WTC11 (cell line): Measurements from ENCODE around the gene PRXL2A. TPM values are rescaled to one million over a fixed set of nuclear protein-coding genes. Genes with fewer than 3 reads are reported as not detected.

Source experiments
- ATAC-seq: fragments of 200-7000 bp; cut with Tn5 transposase; 2 replicates; pipeline ENCODE4 v1.10.0; 2021; ENCODE audit warnings: mild to moderate bottlenecking, moderate library complexity
- CTCF ChIA-PET: fragments of 300-600 bp; sonication (Branson Sonifier 250); formaldehyde crosslinking; loops from one replicate; lab custom pipeline; 2021; ENCODE audit warnings: antibody characterized with exemption; lab: Charles Lee
- POLR2A ChIA-PET: fragments of 350-600 bp; sonication (Branson Sonifier 250); formaldehyde crosslinking; loops from one replicate; lab custom pipeline; 2021; ENCODE audit warnings: antibody characterized with exemption; lab: Charles Lee
- DNase-seq: peaks from one replicate; pipeline ENCODE4 v3.0.0; 2021; ENCODE audit warnings: low spot score
- H3K27ac Mint-ChIP-seq: 2 replicates; pipeline ENCODE4 v1.8.0; 2021; ENCODE audit warnings: mixed read lengths
- H3K27me3 Mint-ChIP-seq: 2 replicates; pipeline ENCODE4 v1.8.0; 2021; ENCODE audit warnings: low read depth, mild to moderate bottlenecking, moderate library complexity, mixed read lengths
- H3K36me3 Mint-ChIP-seq: 2 replicates; pipeline ENCODE4 v1.8.0; 2021; ENCODE audit warnings: mixed read lengths
- H3K4me1 Mint-ChIP-seq: 2 replicates; pipeline ENCODE4 v1.8.0; 2022; ENCODE audit warnings: mixed read lengths
- H3K4me3 Mint-ChIP-seq: 2 replicates; pipeline ENCODE4 v1.8.0; 2021; ENCODE audit warnings: mild to moderate bottlenecking, moderate library complexity, mixed read lengths
- H3K9me3 Mint-ChIP-seq: 2 replicates; pipeline ENCODE4 v1.8.0; 2021; ENCODE audit warnings: mixed read lengths
- CREM ChIP-seq: sonication (generic); formaldehyde crosslinking; IDR thresholded peaks from 2 replicates; pipeline ENCODE4 v1.8.1; 2022; ENCODE audit warnings: mild to moderate bottlenecking, missing genetic modification reagents, moderate library complexity
- FOXK1 ChIP-seq: sonication (generic); formaldehyde crosslinking; IDR thresholded peaks from 2 replicates; pipeline ENCODE4 v1.8.0; 2022; ENCODE audit warnings: mild to moderate bottlenecking, moderate library complexity, missing genetic modification reagents
- FOXP1 ChIP-seq: sonication (generic); formaldehyde crosslinking; IDR thresholded peaks from 2 replicates; pipeline ENCODE4 v1.8.0; 2022; ENCODE audit warnings: missing genetic modification reagents, mild to moderate bottlenecking, moderate library complexity, borderline replicate concordance
- GRHL2 ChIP-seq: fragments of 250-450 bp; sonication (Bioruptor Pico); IDR thresholded peaks from 2 replicates; pipeline ENCODE4 v1.8.0; 2022; ENCODE audit warnings: mild to moderate bottlenecking, moderate library complexity; ENCODE audit not compliant: insufficient replicate concordance, severe bottlenecking
- SMAD3 ChIP-seq: sonication (generic); formaldehyde crosslinking; IDR thresholded peaks from 2 replicates; pipeline ENCODE4 v1.8.0; 2022; ENCODE audit warnings: missing genetic modification reagents, mild to moderate bottlenecking, borderline replicate concordance
- SP1 ChIP-seq: sonication (generic); formaldehyde crosslinking; conservative IDR thresholded peaks from 2 replicates; pipeline ENCODE4 v1.8.1; 2022; ENCODE audit warnings: missing genetic modification reagents
- ZNF671 ChIP-seq: fragments of 250-450 bp; sonication (Bioruptor Pico); IDR thresholded peaks from 2 replicates; pipeline ENCODE4 v1.8.0; 2021; ENCODE audit warnings: mild to moderate bottlenecking
- total RNA-seq: library from RNA; stranded (reverse); gene quantifications from 3 replicates; pipeline ENCODE4 v1.2.3, GENCODE V29; 2021
- TF ChIP-seq, protein P1 (sequence below): sonication (generic); formaldehyde crosslinking; IDR thresholded peaks from 2 replicates; pipeline ENCODE4 v1.8.0; 2022; ENCODE audit warnings: missing genetic modification reagents
- TF ChIP-seq, protein P2 (sequence below): sonication (generic); formaldehyde crosslinking; IDR thresholded peaks from 2 replicates; pipeline ENCODE4 v1.8.0; 2023; ENCODE audit warnings: missing genetic modification reagents, mild to moderate bottlenecking, borderline replicate concordance
- TF ChIP-seq, protein P3 (sequence below): sonication (generic); formaldehyde crosslinking; IDR thresholded peaks from 2 replicates; pipeline ENCODE4 v1.8.1; 2023; ENCODE audit warnings: mild to moderate bottlenecking, missing genetic modification reagents, moderate library complexity
- TF ChIP-seq, protein P4 (sequence below): fragments of 200-600 bp; IDR thresholded peaks from 2 replicates; pipeline ENCODE4 v1.8.0; 2022; ENCODE audit warnings: antibody characterized with exemption
- TF ChIP-seq, protein P5 (sequence below): sonication (generic); formaldehyde crosslinking; IDR thresholded peaks from 2 replicates; pipeline ENCODE4 v1.8.1; 2023; ENCODE audit warnings: mild to moderate bottlenecking, missing genetic modification reagents, borderline replicate concordance
- TF ChIP-seq, protein P6 (sequence below): sonication (generic); formaldehyde crosslinking; IDR thresholded peaks from 2 replicates; pipeline ENCODE4 v1.8.0; 2022; ENCODE audit warnings: mild to moderate bottlenecking, missing genetic modification reagents
- TF ChIP-seq, protein P7 (sequence below): sonication (generic); formaldehyde crosslinking; IDR thresholded peaks from 2 replicates; pipeline ENCODE4 v1.8.1; 2022; ENCODE audit warnings: low read depth, missing genetic modification reagents, borderline replicate concordance

PRXL2A gene
- total RNA-seq, 1 experiment from 2014 or later, result 46.6 TPM

DNA sequence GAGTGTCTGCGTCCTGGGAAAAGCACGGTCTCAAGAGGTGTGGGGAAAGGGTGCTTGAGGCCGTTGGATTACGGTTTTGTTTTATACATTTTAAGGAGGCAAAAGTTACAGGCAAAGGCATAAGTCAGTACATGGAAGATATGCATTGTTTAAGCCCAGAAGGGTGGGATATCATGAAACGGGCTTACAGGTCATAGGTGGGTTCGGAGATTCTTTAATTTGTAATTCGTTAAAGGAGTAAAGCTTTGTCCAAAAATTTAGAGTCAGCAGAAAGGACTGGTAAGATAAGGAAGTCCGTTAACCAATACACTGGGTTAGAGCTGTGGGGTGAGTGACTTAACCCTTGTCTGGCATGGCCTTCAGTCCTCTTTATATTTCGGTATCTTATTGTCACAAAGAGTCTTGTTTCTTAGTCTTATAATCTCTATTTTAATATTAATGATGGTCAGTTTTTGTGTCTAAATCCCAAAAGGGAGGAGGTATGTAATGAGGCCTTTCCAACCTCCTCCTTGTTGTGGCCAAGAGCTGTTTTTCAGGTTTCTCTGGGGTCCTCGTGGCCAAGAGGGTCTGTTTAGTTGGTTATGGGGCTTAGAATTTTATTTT, 58.5 kb downstream of the PRXL2A start (continued):
- TF ChIP-seq FOXP1 (CRISPR knock-in tag), result no peak
- TF ChIP-seq, all 79 proteins: peak for 0

DNA sequence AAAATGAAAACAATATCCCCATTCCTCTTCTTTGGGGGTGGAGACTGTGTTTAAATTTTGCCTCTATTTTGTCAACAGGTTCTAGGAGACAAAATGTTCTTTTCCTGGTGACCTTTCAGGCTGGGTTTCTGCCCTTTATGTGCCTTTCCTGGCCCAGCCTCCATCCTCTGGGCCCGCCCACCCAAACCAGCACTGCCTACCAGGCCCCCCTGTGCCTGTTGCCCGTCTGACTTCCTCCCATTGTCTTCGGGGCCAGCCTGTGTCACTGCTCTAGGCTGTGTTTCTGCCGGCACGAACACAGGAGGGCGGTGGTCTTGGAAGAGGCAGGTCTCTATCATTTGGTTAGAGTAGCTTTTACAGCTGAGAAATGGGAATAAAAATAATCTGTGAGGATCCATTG, 59.7 kb downstream of the PRXL2A start:
- peak; percentile 82 for ATAC-seq
- TF ChIP-seq CREM (CRISPR knock-in tag) (no peak), GRHL2 (CRISPR knock-in tag) (no peak), FOXK1 (peak; percentile 36; the same call in 1 of the 2 replicates), ZNF671 (CRISPR knock-in tag) (no peak), SMAD3 (CRISPR knock-in tag) (no peak), SP1 (peak; percentile 44; the same call in 1 of the 2 replicates)
- TF ChIP-seq, protein P1, sequence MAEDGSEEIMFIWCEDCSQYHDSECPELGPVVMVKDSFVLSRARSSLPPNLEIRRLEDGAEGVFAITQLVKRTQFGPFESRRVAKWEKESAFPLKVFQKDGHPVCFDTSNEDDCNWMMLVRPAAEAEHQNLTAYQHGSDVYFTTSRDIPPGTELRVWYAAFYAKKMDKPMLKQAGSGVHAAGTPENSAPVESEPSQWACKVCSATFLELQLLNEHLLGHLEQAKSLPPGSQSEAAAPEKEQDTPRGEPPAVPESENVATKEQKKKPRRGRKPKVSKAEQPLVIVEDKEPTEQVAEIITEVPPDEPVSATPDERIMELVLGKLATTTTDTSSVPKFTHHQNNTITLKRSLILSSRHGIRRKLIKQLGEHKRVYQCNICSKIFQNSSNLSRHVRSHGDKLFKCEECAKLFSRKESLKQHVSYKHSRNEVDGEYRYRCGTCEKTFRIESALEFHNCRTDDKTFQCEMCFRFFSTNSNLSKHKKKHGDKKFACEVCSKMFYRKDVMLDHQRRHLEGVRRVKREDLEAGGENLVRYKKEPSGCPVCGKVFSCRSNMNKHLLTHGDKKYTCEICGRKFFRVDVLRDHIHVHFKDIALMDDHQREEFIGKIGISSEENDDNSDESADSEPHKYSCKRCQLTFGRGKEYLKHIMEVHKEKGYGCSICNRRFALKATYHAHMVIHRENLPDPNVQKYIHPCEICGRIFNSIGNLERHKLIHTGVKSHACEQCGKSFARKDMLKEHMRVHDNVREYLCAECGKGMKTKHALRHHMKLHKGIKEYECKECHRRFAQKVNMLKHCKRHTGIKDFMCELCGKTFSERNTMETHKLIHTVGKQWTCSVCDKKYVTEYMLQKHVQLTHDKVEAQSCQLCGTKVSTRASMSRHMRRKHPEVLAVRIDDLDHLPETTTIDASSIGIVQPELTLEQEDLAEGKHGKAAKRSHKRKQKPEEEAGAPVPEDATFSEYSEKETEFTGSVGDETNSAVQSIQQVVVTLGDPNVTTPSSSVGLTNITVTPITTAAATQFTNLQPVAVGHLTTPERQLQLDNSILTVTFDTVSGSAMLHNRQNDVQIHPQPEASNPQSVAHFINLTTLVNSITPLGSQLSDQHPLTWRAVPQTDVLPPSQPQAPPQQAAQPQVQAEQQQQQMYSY, result no peak
- TF ChIP-seq, protein P2, sequence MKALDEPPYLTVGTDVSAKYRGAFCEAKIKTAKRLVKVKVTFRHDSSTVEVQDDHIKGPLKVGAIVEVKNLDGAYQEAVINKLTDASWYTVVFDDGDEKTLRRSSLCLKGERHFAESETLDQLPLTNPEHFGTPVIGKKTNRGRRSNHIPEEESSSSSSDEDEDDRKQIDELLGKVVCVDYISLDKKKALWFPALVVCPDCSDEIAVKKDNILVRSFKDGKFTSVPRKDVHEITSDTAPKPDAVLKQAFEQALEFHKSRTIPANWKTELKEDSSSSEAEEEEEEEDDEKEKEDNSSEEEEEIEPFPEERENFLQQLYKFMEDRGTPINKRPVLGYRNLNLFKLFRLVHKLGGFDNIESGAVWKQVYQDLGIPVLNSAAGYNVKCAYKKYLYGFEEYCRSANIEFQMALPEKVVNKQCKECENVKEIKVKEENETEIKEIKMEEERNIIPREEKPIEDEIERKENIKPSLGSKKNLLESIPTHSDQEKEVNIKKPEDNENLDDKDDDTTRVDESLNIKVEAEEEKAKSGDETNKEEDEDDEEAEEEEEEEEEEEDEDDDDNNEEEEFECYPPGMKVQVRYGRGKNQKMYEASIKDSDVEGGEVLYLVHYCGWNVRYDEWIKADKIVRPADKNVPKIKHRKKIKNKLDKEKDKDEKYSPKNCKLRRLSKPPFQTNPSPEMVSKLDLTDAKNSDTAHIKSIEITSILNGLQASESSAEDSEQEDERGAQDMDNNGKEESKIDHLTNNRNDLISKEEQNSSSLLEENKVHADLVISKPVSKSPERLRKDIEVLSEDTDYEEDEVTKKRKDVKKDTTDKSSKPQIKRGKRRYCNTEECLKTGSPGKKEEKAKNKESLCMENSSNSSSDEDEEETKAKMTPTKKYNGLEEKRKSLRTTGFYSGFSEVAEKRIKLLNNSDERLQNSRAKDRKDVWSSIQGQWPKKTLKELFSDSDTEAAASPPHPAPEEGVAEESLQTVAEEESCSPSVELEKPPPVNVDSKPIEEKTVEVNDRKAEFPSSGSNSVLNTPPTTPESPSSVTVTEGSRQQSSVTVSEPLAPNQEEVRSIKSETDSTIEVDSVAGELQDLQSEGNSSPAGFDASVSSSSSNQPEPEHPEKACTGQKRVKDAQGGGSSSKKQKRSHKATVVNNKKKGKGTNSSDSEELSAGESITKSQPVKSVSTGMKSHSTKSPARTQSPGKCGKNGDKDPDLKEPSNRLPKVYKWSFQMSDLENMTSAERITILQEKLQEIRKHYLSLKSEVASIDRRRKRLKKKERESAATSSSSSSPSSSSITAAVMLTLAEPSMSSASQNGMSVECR (CRISPR knock-in tag), result no peak
- TF ChIP-seq, protein P3, sequence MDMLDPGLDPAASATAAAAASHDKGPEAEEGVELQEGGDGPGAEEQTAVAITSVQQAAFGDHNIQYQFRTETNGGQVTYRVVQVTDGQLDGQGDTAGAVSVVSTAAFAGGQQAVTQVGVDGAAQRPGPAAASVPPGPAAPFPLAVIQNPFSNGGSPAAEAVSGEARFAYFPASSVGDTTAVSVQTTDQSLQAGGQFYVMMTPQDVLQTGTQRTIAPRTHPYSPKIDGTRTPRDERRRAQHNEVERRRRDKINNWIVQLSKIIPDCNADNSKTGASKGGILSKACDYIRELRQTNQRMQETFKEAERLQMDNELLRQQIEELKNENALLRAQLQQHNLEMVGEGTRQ (CRISPR knock-in tag), result no peak
- TF ChIP-seq, protein P4, sequence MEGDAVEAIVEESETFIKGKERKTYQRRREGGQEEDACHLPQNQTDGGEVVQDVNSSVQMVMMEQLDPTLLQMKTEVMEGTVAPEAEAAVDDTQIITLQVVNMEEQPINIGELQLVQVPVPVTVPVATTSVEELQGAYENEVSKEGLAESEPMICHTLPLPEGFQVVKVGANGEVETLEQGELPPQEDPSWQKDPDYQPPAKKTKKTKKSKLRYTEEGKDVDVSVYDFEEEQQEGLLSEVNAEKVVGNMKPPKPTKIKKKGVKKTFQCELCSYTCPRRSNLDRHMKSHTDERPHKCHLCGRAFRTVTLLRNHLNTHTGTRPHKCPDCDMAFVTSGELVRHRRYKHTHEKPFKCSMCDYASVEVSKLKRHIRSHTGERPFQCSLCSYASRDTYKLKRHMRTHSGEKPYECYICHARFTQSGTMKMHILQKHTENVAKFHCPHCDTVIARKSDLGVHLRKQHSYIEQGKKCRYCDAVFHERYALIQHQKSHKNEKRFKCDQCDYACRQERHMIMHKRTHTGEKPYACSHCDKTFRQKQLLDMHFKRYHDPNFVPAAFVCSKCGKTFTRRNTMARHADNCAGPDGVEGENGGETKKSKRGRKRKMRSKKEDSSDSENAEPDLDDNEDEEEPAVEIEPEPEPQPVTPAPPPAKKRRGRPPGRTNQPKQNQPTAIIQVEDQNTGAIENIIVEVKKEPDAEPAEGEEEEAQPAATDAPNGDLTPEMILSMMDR, result no peak
- TF ChIP-seq, protein P5, sequence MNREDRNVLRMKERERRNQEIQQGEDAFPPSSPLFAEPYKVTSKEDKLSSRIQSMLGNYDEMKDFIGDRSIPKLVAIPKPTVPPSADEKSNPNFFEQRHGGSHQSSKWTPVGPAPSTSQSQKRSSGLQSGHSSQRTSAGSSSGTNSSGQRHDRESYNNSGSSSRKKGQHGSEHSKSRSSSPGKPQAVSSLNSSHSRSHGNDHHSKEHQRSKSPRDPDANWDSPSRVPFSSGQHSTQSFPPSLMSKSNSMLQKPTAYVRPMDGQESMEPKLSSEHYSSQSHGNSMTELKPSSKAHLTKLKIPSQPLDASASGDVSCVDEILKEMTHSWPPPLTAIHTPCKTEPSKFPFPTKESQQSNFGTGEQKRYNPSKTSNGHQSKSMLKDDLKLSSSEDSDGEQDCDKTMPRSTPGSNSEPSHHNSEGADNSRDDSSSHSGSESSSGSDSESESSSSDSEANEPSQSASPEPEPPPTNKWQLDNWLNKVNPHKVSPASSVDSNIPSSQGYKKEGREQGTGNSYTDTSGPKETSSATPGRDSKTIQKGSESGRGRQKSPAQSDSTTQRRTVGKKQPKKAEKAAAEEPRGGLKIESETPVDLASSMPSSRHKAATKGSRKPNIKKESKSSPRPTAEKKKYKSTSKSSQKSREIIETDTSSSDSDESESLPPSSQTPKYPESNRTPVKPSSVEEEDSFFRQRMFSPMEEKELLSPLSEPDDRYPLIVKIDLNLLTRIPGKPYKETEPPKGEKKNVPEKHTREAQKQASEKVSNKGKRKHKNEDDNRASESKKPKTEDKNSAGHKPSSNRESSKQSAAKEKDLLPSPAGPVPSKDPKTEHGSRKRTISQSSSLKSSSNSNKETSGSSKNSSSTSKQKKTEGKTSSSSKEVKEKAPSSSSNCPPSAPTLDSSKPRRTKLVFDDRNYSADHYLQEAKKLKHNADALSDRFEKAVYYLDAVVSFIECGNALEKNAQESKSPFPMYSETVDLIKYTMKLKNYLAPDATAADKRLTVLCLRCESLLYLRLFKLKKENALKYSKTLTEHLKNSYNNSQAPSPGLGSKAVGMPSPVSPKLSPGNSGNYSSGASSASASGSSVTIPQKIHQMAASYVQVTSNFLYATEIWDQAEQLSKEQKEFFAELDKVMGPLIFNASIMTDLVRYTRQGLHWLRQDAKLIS (CRISPR knock-in tag), result no peak
- TF ChIP-seq, protein P6, sequence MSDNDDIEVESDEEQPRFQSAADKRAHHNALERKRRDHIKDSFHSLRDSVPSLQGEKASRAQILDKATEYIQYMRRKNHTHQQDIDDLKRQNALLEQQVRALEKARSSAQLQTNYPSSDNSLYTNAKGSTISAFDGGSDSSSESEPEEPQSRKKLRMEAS, result no peak
- TF ChIP-seq, protein P7, sequence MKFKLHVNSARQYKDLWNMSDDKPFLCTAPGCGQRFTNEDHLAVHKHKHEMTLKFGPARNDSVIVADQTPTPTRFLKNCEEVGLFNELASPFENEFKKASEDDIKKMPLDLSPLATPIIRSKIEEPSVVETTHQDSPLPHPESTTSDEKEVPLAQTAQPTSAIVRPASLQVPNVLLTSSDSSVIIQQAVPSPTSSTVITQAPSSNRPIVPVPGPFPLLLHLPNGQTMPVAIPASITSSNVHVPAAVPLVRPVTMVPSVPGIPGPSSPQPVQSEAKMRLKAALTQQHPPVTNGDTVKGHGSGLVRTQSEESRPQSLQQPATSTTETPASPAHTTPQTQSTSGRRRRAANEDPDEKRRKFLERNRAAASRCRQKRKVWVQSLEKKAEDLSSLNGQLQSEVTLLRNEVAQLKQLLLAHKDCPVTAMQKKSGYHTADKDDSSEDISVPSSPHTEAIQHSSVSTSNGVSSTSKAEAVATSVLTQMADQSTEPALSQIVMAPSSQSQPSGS (CRISPR knock-in tag), result no peak
- Mint-ChIP-seq H3K27ac (no peak overlapping the region), H3K9me3 (no peaks in the 10 kb centered on the region), H3K4me1 (peaks cover 78% of the 10 kb centered on the region), H3K27me3 (peaks cover 39% of the 10 kb centered on the region), H3K36me3 (peaks cover 17% of the 10 kb centered on the region), H3K4me3 (no peak overlapping the region)
- peak; percentile 74 for DNase-seq
- POLR2A ChIA-PET, result interaction anchor here (0.5 kb wide), 1 partner anchor 93 kb away, joined by 3 read pairs; no protein-coding TSS in a partner anchor
- CTCF ChIA-PET, result interaction anchor here (0.7 to 34.2 kb wide), 4 partner anchors 23 to 195 kb away, joined by 3 to 802 read pairs (median 4); no protein-coding TSS in a partner anchor
